ENCODE results near the gene NLRC3.
"Not testable (repeated sequence)": the region's sequence is repeated elsewhere in the genome, so short reads cannot be mapped to it uniquely, and the experiment has no call there.

NLRC3 gene, protein sequence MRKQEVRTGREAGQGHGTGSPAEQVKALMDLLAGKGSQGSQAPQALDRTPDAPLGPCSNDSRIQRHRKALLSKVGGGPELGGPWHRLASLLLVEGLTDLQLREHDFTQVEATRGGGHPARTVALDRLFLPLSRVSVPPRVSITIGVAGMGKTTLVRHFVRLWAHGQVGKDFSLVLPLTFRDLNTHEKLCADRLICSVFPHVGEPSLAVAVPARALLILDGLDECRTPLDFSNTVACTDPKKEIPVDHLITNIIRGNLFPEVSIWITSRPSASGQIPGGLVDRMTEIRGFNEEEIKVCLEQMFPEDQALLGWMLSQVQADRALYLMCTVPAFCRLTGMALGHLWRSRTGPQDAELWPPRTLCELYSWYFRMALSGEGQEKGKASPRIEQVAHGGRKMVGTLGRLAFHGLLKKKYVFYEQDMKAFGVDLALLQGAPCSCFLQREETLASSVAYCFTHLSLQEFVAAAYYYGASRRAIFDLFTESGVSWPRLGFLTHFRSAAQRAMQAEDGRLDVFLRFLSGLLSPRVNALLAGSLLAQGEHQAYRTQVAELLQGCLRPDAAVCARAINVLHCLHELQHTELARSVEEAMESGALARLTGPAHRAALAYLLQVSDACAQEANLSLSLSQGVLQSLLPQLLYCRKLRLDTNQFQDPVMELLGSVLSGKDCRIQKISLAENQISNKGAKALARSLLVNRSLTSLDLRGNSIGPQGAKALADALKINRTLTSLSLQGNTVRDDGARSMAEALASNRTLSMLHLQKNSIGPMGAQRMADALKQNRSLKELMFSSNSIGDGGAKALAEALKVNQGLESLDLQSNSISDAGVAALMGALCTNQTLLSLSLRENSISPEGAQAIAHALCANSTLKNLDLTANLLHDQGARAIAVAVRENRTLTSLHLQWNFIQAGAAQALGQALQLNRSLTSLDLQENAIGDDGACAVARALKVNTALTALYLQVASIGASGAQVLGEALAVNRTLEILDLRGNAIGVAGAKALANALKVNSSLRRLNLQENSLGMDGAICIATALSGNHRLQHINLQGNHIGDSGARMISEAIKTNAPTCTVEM

DNA sequence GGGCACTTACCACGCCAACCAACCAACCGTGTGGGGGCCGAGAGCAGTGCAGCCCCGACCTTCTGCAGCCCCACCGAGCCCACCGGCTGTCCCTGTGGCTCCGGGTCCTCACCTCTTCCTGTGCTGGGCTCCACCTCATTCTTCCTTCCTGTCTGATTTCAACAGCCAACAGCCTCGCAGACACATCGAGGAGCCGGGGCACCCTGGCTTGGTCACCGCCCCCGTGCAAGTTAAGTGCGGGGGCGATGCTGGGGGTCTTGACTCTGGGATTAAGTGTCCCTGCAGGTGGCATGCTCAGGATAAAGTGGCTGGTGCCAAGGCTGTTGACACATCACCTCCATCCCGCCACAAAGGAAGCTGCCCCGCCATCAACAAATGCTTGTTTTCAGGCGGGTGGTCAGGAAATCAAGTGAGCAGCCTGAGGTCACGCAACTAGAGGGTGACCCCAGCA lies at the start of gene NLRC3:
TSS of gene NLRC3 (minus strand) at position 102 of the 451 bp plus-strand sequence. CDS start 12,367 bp downstream, outside the sequence.
- DNase-seq (ENCODE audit: low read depth), result no peak

DNA sequence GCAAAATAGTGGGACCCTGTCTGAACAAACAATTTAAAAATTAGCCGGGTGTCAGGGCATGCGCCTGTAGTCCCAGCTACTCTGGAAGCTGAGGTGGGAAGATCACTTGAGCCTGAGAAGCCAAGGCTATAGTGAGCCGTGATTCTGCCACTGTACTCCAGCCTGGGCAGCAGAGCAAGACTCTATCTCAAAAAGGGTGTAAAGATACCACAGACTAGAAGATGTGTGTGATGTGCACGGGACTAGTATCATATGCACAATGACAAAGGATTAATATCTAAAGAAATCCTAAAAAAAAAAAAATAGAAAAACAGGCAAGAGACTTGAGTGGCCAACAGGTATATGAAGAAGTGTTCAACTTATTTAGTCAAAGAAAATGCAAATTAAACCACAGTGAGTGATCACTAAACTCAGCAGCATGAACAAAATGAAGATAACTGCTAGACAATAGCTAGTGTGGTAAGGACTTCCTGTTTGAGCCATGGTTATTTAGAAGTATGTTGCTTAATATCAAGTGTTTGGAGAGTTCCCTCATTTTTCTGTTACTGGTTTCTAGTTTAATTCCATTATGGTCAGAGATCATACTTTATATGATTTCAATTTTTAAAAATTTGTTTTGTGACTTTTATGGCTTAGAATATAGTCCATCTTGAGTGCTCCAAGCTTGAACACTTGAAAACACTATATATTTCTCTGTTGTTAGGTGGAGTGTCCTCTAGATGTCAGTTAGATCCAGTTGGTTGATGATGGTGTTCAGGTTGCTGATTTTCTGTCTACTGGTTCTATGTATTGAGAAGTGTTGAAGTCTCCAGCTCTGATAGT lies 48.9 kb upstream of the NLRC3 start:
- DNase-seq (ENCODE audit: low read depth), result no peak

DNA sequence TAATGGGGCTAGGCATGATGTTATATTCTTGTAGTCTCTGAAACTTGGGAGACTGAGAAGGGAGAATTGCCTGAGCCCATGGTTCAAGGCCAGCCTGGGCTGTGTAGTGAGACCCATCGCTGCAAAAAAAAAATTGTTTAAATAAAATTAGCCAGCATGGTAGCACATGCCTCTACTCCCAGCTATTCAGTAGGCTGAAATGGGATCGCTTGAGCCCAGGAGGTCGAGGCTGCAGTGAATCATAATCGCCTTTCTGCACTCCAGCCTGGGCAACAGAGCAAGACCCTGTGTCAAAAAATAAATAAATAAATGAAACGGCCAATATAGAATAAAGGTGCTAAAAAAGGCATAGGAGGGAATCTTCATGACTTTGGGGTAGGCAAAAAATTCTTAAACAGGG lies 48.1 kb upstream of the NLRC3 start:
- no peak for DNase-seq (ENCODE audit: low read depth)

DNA sequence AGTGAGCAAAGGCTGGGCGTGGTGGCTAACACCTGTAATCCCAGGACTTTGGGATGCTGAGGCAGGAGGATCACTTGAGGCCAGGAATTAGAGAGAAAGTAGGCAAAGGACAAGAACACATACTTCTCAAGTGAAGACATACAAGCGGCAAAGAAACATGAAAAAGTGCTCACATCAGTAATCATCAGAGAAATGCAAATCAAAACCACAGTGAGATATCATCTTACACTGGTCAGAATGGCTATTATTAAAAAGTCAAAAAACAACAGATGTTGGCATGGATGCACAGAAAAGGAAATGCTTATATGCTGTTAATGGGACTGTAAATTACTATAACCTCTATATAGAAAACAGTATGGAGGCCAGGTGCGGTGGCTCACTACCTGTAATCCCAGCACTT lies 46.4 kb upstream of the NLRC3 start:
- DNase-seq (ENCODE audit: low read depth), result no peak

DNA sequence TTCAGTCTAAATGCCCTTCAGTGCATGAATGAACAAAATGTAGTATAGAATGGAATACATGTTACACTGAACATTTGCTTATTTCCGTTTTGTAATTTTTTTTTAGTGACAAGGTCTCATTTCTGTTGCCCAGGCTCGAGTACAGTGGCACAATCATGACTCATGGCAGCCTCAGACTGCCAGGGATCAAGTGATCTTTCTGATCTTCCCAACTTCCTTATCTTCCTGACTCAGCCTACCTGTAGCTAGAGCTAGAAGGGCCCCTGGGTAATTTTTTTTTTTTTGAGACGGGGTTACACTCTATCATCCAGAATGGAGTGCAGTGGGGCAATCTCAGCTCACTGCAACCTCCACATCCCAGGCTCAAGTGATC lies 41.6 kb upstream of the NLRC3 start:
- no peak for DNase-seq (ENCODE audit: low read depth)

DNA sequence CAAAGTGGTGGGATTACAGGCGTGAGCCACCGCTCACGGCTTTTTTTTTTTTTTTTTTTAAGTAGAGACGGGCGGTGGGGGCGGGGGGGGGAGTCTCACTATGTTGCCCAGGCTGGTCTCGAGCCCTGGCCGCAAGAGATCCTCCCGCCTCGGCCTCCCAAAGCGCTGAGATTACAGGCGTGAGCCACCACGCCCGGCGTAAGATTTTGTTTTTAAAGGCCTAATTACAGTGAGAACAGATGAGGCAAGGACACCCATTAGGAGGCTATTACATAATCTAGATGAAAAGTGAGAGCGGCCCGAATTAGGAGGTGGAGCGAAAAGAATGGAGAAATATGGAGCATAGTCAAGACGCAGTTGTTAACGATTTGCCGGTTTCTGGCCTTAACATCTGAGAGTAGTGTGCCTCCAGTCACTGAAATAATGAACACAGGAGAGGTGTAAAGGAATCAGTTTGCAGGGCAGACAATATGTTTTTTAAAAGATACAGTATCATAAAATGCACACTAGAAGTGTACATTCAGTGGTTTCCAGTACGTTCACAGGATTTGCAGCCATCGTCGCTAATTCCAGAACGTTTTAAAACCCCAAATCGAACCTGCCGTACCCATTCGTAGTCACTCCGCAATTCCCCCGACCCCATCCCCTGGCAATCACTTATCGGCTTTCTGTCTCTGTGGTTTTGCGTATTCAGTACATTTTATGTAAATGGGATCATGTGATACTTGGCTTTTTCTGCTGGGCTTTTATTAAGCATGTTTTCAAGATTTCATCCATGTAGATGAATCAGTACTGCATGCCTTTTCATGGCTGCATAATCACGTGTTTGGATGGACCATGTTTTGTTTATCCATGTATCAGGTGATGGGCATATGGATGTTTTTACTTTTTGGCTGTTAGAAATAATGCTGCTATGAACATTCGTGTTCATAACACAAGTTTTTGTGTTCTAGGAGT lies 35.6 kb upstream of the NLRC3 start:
- DNase-seq (ENCODE audit: low read depth), result no peak

DNA sequence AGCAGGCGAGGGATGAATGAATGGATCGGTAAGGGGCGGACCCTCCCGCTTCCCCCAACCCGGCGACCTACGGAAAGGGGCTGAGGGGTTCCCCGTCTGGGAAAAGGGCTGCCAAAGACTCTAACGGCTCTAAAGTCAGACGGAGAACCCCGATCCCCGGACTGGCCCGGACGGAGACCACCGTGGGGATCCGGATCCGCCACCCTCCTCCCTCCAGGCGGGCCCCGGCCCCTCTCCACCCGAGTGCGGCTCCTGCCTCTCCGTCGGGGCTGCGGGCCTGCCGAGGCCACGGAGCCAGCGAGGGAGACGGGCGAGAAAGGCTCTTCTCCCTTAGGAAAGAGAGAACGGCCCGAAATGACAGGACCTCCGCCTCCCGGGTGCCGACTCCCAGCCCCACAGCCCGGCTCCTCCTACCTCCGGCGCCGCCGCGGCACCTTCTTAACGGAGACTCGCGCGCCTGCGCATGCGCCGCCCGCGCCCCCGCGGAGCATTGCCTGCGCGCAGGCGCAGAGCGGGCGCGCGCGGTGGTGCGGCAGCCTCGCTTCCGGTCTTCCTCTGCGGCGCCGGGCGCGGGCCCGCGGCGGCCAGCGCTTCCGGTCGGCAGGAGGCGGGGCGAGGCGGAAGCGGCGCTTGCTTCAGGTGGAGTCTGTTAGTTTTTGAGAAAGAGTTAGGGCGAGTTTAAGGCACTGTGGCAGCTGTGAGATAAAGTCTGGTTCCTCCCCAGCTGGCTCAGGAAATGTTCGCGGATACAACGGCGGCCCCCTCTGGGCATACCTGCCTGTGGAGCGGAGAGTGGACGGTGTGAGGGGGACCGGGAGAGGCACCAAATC lies 34.2 kb upstream of the NLRC3 start, which contains the start of gene SLX4:
TSS of gene SLX4 (minus strand) at position 461 of the 830 bp plus-strand sequence. CDS start 2,642 bp downstream, outside the sequence.
- peak; percentile 37 for DNase-seq (ENCODE audit: low read depth)

DNA sequence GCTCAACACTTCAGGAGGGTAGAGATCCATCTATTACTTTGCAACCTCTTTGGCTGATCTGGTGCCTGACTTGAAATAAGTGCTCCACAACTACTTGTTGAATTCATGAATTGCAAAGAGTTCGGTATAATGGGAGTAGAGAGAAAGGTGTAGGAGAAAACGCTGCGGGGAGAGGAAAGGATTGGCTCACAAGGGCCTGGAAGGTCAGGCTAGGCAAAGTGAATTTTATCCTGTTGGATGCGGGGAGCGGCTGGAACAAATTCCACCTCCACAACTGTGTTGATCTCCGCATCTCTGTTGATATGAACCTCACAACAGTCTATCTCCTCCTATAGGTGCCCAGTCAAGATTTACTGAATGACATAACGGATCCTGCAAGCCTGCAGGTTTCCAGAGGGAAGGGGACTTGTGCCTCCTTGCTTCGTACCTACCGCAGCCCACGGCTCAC lies 33.5 kb upstream of the NLRC3 start:
- DNase-seq (ENCODE audit: low read depth), result no peak

DNA sequence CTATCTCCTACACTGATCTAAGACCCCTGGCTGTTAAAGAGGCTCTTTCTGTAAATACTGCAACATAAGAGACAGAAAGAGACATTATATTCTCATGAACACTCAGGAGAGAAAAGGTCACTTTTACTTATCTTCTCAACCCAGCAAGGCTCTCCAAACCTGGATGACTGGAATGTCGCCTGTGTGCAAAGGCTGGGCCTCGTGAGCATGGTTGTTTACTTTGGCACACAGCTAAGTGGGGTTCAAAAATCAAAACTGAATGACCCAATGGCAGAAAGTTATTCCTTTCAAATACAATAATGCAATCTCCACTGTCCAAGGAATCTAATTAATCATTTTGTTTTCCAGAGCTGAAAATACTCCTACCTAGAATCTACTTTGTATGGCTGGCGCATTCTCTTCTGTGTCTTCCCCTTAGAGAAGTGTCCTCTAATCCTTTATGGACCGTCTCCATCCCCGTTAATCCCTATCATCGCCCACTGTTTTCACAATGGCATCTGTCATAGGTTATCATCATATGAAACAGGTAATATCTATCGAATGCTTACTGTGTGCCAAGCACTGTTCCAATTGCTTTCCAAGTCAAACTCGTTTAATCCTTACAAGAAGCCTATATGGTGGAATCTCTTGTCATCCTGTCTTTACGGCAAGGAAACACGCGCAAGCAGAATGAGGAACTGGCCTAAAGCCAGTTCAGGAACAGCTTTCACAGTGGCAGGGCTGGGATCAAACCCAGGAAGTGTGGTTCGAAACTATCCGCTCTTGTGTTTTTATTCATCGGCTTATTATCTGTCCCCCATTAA lies 32.9 kb upstream of the NLRC3 start:
- no peak for DNase-seq (ENCODE audit: low read depth)

DNA sequence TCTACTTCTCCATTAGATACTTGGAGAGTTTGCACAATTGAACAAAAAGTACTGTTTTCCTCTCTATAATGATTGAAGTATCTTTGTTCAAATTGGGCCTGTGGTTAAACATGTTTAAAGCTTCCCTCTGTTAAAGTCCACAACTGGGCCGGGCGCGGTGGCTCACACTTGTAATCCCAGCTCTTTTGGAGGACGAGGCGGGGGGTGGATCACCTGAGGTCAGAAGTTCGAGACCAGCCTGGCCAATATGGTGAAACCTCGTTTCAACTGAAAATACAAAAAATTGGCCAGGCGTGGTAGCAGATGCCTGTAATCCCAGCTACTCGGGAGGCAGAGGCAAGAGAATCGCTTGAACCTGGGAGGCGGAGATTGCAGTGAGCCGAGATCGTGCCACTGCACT lies 31.8 kb upstream of the NLRC3 start:
- DNase-seq (ENCODE audit: low read depth), result not testable (repeated sequence)

DNA sequence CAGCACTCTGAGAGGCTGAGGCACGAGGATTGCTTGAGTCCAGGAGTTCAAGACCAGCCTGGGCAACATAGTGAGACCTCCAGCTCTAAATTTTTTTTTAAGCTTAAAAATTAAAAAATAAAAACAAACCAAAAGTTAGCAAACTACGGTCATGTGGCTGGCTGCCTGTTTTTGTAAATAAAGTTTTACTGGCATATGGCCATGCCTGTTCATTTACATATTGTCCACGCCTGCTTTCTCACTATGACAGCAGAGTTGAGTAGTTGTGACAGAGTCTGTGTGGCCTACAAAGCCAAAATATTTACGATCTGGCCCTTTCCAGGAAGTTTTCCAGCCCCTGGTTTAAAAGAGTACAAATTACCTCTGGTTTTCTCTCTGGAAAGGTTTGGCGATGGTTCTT lies 30.9 kb upstream of the NLRC3 start:
- no peak for DNase-seq (ENCODE audit: low read depth)

DNA sequence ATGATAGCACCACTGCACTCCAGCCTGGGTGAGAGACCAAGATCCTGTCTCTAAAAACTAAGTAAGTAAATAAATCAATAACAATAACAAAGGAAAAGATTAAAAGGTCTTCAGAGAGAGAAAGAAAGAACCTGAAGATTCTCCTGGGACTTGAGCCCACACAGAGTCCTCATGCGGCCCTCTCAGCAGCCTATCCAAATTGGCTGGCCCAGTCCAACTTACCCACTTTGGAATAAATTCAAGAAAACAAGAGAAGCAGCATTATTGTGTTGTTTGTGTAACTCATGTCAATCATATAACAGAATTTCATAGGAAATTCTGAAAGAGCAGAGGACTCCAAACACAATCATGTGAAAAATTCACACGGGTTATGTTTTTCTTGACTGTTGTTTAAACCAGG lies 30.4 kb upstream of the NLRC3 start:
- no peak for DNase-seq (ENCODE audit: low read depth)

DNA sequence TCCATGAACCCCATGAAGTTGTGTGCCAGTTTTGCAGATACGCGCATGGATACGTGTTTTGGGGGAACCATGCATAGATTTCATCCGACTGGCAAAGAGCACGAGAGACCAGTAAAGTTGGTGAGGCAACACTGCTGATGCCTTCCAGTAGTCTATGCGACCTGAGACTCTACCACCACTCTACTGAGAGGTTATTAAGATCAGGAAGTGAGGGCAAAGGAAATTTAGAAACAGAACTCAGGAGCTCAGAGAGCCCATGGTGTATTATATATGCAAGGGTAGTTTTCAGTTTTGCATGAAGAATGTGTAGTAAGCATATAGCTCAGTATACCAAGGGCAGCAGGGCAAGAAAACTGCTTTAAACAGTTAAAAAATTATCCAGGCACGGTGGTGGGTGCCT lies 30.0 kb upstream of the NLRC3 start:
- no peak for DNase-seq (ENCODE audit: low read depth)

DNA sequence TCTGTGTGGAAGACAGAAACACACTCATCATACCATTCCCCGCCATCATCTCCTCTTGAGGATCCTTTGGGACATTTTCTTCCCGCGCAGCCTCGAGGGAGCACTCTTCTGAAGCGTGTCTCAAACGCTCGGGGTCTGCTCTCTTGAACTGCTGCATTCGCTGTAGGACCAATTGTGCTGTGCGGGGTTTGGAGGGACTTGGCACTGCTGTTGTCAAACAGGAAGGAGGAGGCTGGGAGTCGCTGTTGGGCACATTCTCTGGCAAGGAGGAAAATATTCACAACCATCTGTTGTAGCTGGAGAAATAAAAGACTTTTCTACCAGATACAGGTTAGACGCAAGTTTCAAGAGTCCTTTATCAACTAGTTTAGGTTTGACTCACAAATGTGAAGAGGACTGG lies 29.2 kb upstream of the NLRC3 start:
- DNase-seq (ENCODE audit: low read depth), result no peak

DNA sequence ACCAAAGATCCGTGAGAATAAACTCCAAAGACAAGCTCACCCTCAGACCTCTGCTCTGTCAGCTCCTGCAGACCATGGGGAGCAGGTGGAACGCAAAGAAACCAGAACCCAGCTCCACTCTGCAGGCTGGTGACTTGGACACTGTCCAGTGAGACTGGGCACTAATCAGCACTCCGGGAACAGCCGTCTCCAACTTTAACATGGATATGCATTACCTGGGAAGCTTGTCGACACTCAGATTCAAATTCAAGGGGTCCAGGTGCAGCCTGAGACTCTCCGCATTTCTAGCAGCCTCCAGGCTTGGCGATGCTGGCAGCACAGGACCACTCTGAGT lies 25.1 kb upstream of the NLRC3 start:
- no peak for DNase-seq (ENCODE audit: low read depth)

DNA sequence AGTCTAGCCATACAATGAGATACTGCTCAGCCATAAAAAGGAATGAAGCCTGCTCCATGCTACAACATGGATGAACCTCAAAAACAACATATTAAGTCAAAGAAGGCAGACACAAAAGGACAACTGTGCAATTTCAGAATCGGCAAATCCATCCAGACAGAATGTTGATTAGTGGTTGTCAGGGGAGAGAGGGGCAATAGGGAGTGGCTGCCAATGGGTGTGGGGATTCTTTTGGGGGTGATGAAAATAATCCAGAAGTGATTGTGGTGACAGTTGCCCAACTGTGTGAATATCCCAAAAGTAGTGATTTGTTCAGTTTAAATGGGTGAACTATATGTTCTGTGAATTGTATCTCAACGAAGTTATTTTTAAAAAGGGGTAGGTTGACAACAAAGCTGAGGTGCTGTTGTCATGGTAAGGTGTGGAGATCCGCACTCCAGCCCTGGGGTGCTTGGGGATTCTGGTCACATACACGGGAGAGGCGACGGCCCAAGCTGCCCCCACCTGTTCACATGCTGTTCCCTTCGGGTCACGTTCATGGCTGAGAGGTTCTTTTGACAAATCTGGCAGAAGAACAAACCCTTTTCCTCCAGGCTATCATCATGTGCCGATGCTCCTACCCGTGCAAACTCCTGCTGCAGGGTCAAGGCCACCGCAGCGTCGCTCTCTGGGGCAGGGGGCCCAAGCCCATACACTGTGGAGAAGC lies 24.6 kb upstream of the NLRC3 start:
- DNase-seq (ENCODE audit: low read depth), result no peak

DNA sequence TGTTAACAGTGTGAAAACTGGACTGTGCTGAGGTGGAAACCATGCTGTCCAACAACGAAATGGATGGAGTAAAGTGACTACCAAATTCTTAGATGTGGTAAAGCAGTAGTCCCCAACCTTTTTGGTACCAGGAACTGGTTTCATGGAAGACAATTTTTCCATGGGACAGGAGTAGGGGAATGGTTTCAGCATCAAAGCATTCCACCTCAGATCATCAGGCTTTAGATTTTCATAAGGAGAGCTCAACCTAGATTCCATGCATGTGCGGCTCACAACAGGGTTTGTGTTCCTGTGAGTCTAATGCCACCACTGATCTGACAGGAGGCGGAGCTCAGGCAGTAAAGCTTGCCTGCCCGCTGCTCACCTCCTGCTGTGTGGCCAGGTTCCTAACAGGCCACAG lies 22.7 kb upstream of the NLRC3 start:
- no peak for DNase-seq (ENCODE audit: low read depth)

DNA sequence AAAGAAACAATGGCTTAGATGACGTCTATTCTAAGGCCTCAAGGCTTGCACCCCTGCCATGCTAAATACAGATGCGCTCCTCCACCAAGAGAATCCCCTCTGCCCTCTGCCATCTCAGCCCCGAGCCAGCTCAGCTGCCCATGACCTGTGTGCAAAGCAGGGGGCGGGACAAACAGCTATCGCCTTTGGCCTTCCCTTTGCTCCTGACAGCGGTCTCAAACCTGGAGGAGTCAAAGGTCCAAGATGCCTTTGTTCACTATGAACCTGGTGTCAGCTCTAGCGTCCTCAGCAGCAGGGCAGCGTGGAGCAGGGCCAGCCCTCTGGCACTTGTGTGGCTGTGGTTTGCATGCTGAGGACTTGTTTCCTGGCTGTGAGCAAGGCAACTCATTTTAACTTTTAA lies 21.9 kb upstream of the NLRC3 start:
- DNase-seq (ENCODE audit: low read depth), result no peak
